Ishikawa (cell line): ENCODE results near the gene POR.

Experiments used
- CEBPB ChIP-seq: IDR thresholded peaks from 2 replicates; pipeline ENCODE4 v1.6.1; 2012
- CREB1 ChIP-seq: IDR thresholded peaks from 2 replicates; pipeline ENCODE4 v1.6.1; 2012; ENCODE audit warnings: low read depth
- EGR1 ChIP-seq: IDR thresholded peaks from 2 replicates; pipeline ENCODE4 v1.6.1; 2012
- EP300 ChIP-seq: IDR thresholded peaks from 2 replicates; pipeline ENCODE4 v1.6.1; 2012; ENCODE audit warnings: borderline replicate concordance
- FOXM1 ChIP-seq: IDR thresholded peaks from 2 replicates; pipeline ENCODE4 v1.6.1; 2012; ENCODE audit warnings: low read depth, borderline replicate concordance
- NFIC ChIP-seq: IDR thresholded peaks from 2 replicates; pipeline ENCODE4 v1.6.1; 2012
- RAD21 ChIP-seq: IDR thresholded peaks from 2 replicates; pipeline ENCODE4 v1.6.1; 2012; ENCODE audit warnings: low read depth
- REST ChIP-seq: IDR thresholded peaks from 2 replicates; pipeline ENCODE4 v1.6.1; 2012; ENCODE audit warnings: low read depth, mild to moderate bottlenecking
- TAF1 ChIP-seq: IDR thresholded peaks from 2 replicates; pipeline ENCODE4 v1.6.1; 2012; ENCODE audit warnings: low read depth, mild to moderate bottlenecking
- TCF12 ChIP-seq: IDR thresholded peaks from 2 replicates; pipeline ENCODE4 v1.6.1; 2012; ENCODE audit warnings: low read depth
- TEAD4 ChIP-seq: IDR thresholded peaks from 2 replicates; pipeline ENCODE4 v1.6.1; 2012
- YY1 ChIP-seq: IDR thresholded peaks from 2 replicates; pipeline ENCODE4 v1.6.1; 2012; ENCODE audit warnings: low read depth
- TF ChIP-seq, protein P1 (sequence below): IDR thresholded peaks from 2 replicates; pipeline ENCODE4 v1.6.1; 2012
- TF ChIP-seq, protein P2 (sequence below): IDR thresholded peaks from 2 replicates; pipeline ENCODE4 v1.6.1; 2012

- no peak for TF ChIP-seq TEAD4
- no peak for TF ChIP-seq NFIC
- no peak for TF ChIP-seq REST
- TF ChIP-seq YY1, result no peak
- no peak for TF ChIP-seq CEBPB
- TF ChIP-seq EGR1, result peak; percentile 27; the same call in 1 of the 2 replicates
- TF ChIP-seq FOXM1, result no peak
- TF ChIP-seq TCF12, result no peak
- no peak for TF ChIP-seq RAD21
- TF ChIP-seq TAF1, result no peak
- no peak for TF ChIP-seq EP300
- TF ChIP-seq, protein P1, sequence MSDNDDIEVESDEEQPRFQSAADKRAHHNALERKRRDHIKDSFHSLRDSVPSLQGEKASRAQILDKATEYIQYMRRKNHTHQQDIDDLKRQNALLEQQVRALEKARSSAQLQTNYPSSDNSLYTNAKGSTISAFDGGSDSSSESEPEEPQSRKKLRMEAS, result no peak
- TF ChIP-seq, protein P2, sequence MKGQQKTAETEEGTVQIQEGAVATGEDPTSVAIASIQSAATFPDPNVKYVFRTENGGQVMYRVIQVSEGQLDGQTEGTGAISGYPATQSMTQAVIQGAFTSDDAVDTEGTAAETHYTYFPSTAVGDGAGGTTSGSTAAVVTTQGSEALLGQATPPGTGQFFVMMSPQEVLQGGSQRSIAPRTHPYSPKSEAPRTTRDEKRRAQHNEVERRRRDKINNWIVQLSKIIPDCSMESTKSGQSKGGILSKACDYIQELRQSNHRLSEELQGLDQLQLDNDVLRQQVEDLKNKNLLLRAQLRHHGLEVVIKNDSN, result no peak
- no peak for TF ChIP-seq CREB1
Observed at GRCh38 chr7:75881436-75882095, 33.4 kb upstream of the POR start.
